Breast epithelium (tissue), 4 donors: ENCODE data around the gene PTH2. TPM values are rescaled to one million over a fixed set of nuclear protein-coding genes. Genes with fewer than 3 reads are reported as not detected.

ENCODE experiments used
- DNase-seq, 2 donors: peaks; one replicate each; pipeline ENCODE4 v3.0.0-alpha.2; 2019; ENCODE audit warnings: low spot score in 2 of 2
- H3K27ac ChIP-seq, 2 donors: fragments of 200-600 bp; sonication (generic) in 1 of 2; one replicate each; pipeline ENCODE4 v1.5.1; 2016 to 2019; ENCODE audit warnings: mild to moderate bottlenecking in 1 of 2
- H3K27me3 ChIP-seq, 2 donors: fragments of 200-600 bp; sonication (generic) in 1 of 2; one replicate each; pipeline versions ENCODE4 v1.5.1 to v1.6.0; 2017 to 2019; ENCODE audit warnings: control low read depth in 1 of 2, mild to moderate bottlenecking in 1 of 2
- H3K36me3 ChIP-seq: fragments of 200-600 bp; one replicate; pipeline ENCODE4 v1.5.1; 2019
- H3K4me1 ChIP-seq, 2 donors: fragments of 200-600 bp; sonication (generic); one replicate each; pipeline ENCODE4 v1.5.1; 2016 to 2019; ENCODE audit warnings: control low read depth in 1 of 2
- H3K4me3 ChIP-seq, 3 donors: fragments of 200-600 bp; sonication (generic); 1 replicate in 2 of 3; 2 replicates in 1 of 3; pipeline ENCODE4 v1.5.1; 2016 to 2019; ENCODE audit warnings: mild to moderate bottlenecking in 3 of 3, moderate library complexity in 2 of 3
- H3K9me3 ChIP-seq, 2 donors: fragments of 200-600 bp; sonication (generic) in 1 of 2; one replicate each; pipeline ENCODE4 v1.5.1; 2016 to 2019; ENCODE audit warnings: control low read depth in 1 of 2
- POLR2A ChIP-seq: fragments of 450-650 bp; IDR thresholded peaks from one replicate; pipeline ENCODE4 v1.6.1; 2016; ENCODE audit warnings: antibody characterized with exemption, mild to moderate bottlenecking, moderate library complexity
- POLR2AphosphoS5 ChIP-seq, 3 donors: sonication (generic); formaldehyde crosslinking; IDR thresholded peaks; one replicate each; pipeline ENCODE4 v1.6.1; 2017; ENCODE audit warnings: antibody characterized with exemption in 3 of 3
- intact Hi-C: fragments of 100-400 bp; cut with DNase I; formaldehyde crosslinking; loops from one replicate; pipeline ENCODE4 v1.15.1; 2023; ENCODE audit warnings: low total_unique reads
- total RNA-seq, 3 donors: library from RNA; depleted of rRNA; stranded (reverse); fragments of >200 nt; gene quantifications; one replicate each; pipeline ENCODE4 v1.1.0, GENCODE V29; 2016
- TF ChIP-seq, protein P1 (sequence below), 3 donors: fragments of 450-650 bp; IDR thresholded peaks; one replicate each; pipeline ENCODE4 v1.5.1; 2016 to 2017; ENCODE audit warnings: antibody characterized with exemption in 3 of 3, mild to moderate bottlenecking in 3 of 3, moderate library complexity in 3 of 3

The PTH2 gene
- total RNA-seq, 3 donors from 2014 or later, result not detected

DNA sequence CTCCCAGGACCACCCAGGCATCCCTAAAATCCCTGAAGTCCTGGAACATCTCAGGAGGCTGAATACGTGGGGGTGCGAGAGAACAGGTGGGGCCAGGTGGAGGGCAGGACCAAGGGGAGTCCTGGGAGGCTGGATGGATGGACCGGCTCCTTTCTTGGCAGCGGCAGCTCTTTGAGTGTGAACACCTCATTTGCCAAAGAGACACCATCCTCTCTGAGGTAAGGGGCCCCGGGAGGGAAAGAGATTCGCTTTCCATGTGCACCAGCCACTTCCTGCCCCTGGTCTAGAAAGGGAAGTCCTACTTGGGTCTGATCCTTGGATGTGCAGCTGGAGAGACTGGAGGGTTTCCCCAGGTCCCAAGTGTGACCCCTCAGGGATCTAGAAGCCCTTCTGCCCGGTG lies 16.2 kb downstream of the PTH2 start:
- intact Hi-C loops, result loop anchor here (5.0 kb wide), 1 partner anchor 1165 kb away; no protein-coding TSS in a partner anchor
- H3K4me1 ChIP-seq, result no peaks in the 10 kb centered on the region
- H3K36me3 ChIP-seq, result no peaks in the 10 kb centered on the region

DNA sequence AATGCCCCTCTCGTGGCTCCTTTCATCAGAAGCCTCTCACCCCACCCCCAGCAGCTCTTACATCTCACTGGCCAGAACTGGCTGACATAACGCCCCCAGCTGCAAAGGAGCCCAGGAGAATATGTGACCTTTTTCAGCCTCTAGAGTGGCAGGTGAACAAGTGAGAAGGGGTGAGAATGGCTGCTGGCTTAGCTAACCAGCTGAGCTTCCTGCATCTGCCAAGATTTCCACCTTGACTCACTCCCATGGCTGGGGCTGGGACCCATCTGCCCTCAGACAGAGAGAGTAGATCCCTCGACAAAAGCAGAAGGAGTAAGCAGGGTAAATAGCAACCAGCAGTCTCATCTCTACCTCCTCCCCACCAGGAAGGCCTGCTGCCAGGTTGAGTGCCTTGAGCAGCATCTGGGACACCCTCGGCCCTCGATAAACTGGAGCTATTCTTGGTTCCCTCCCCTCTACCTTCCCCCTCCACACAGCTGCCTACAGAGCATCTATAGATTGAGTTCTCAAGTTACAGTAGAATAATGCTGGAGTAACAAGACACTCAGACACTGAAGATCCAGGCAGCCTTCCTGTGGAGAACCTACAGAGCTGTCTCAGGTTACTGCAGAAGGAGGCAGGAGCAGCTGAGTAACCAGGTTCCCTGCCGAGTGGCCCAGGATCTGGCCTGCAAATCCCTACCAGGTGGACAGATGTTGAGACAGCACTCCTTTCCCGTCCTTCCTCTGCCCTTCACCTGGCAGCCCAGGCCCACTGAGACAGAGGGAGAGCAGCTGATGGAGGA lies 19.6 kb downstream of the PTH2 start:
- no peaks in the 10 kb centered on the region for H3K27me3 ChIP-seq
- H3K27ac ChIP-seq, result no peak overlapping the region
- intact Hi-C loops, result no loop called here
- no peak for DNase-seq
- H3K4me3 ChIP-seq, result no peak overlapping the region
- H3K4me1 ChIP-seq, result no peaks in the 10 kb centered on the region
- H3K36me3 ChIP-seq, result no peaks in the 10 kb centered on the region
- H3K9me3 ChIP-seq, result no peaks in the 10 kb centered on the region
- TF ChIP-seq POLR2AphosphoS5 (IDR thresholded peaks at IDR 0.05) (no peak), POLR2A (no peak)
- TF ChIP-seq, protein P1, sequence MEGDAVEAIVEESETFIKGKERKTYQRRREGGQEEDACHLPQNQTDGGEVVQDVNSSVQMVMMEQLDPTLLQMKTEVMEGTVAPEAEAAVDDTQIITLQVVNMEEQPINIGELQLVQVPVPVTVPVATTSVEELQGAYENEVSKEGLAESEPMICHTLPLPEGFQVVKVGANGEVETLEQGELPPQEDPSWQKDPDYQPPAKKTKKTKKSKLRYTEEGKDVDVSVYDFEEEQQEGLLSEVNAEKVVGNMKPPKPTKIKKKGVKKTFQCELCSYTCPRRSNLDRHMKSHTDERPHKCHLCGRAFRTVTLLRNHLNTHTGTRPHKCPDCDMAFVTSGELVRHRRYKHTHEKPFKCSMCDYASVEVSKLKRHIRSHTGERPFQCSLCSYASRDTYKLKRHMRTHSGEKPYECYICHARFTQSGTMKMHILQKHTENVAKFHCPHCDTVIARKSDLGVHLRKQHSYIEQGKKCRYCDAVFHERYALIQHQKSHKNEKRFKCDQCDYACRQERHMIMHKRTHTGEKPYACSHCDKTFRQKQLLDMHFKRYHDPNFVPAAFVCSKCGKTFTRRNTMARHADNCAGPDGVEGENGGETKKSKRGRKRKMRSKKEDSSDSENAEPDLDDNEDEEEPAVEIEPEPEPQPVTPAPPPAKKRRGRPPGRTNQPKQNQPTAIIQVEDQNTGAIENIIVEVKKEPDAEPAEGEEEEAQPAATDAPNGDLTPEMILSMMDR (IDR thresholded peaks at IDR 0.05), result no peak

More for the DNA sequence above, 16.2 kb downstream of the PTH2 start:
- Histone ChIP-seq H3K4me3 (no peak overlapping the region), H3K27ac (no peak overlapping the region), H3K9me3 (no peaks in the 10 kb centered on the region), H3K27me3 (no peaks in the 10 kb centered on the region)
- no peak for DNase-seq
- TF ChIP-seq POLR2A, result no peak
- no peak for TF ChIP-seq POLR2AphosphoS5 (IDR thresholded peaks at IDR 0.05)
- TF ChIP-seq, protein P1 (IDR thresholded peaks at IDR 0.05), result no peak

DNA sequence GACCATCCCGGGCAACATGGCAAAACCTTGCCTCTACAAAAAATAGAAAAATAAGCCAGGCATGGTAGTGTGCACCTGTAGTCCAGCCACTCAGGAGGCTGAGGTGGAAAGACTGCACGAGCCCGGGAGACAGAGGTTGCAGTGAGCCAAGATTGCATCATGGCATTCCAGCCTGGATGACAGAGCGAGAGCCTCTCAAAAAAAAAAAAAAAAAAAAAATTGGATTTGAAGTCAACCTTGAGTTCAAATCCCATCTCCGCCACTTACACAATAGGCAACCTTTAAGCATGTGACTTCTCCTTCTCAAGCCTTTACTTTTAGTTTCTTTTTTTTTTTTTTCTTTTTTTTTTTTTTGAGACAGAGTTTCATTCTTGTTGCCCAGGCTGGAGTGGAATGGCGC lies 23.2 kb downstream of the PTH2 start:
- no peaks in the 10 kb centered on the region for H3K4me1 ChIP-seq
- H3K4me3 ChIP-seq, result no peak overlapping the region
- H3K27ac ChIP-seq, result no peak overlapping the region
- H3K36me3 ChIP-seq, result no peaks in the 10 kb centered on the region
- H3K9me3 ChIP-seq, result no peaks in the 10 kb centered on the region
- DNase-seq, result no peak
- TF ChIP-seq POLR2AphosphoS5 (IDR thresholded peaks at IDR 0.05), result no peak
- no peak for TF ChIP-seq POLR2A
- TF ChIP-seq, protein P1 (IDR thresholded peaks at IDR 0.05), result no peak
- intact Hi-C loops, result no loop called here
- no peaks in the 10 kb centered on the region for H3K27me3 ChIP-seq

DNA sequence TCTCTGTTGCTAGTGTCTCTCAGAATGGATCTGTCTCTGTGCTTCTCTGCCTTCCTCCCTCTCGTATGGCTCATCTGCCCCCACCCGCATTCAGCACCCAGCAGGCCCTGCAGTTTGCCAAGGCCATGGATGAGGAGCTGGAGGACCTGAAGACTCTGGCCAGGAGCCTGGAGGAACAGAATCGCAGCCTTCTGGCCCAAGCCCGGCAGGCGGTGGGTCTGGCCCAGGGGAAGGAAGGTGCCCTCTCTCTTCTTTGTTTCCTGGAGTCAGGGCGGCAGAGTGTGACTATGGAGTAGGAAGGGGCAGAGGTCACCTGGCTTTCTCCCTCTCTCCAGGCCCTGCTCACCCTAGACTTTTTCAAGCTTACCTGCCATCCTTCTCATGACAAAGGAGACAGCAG lies 24.3 kb downstream of the PTH2 start:
- Histone ChIP-seq H3K36me3 (no peaks in the 10 kb centered on the region), H3K4me3 (no peak overlapping the region), H3K27ac (no peak overlapping the region), H3K27me3 (no peaks in the 10 kb centered on the region), H3K9me3 (no peaks in the 10 kb centered on the region), H3K4me1 (no peaks in the 10 kb centered on the region)
- TF ChIP-seq POLR2AphosphoS5 (IDR thresholded peaks at IDR 0.05), result no peak
- intact Hi-C loops, result no loop called here
- DNase-seq, result no peak

DNA sequence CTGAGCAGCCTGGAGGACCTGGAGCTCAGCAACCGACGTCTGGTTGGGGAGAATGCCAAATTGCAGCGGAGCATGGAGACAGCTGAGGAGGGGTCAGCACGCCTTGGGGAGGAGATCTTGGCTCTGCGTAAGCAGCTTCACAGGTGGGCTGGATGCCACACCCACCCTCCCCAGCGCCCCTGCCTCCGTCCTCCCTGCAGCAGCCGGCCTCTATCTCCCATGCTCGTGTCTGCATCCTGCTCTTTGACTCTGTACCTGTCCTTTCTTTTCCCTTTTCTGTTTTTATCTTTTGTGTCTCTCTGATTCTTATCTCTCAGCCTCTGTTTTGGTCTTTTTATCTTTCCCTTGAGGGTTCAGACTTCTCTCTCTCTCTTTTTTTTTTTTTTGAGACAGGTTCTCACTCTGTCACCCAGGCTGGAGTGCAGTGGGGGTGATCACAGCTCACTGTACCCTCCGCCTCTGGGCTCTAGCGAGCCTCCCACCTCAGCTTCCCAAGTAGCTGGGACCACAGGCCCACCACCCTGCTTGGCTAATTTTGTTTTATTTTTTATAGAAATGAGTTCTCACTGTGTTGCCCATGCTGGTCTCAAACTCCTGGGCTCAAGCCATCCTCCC lies 25.1 kb downstream of the PTH2 start:
- H3K4me3 ChIP-seq, result no peak overlapping the region
- no peaks in the 10 kb centered on the region for H3K4me1 ChIP-seq
- H3K9me3 ChIP-seq, result no peaks in the 10 kb centered on the region
- no peaks in the 10 kb centered on the region for H3K27me3 ChIP-seq
- intact Hi-C loops, result no loop called here
- no peak for DNase-seq
- H3K27ac ChIP-seq, result no peak overlapping the region
- TF ChIP-seq POLR2A, result no peak
- no peak for TF ChIP-seq POLR2AphosphoS5 (IDR thresholded peaks at IDR 0.05)
- TF ChIP-seq, protein P1 (IDR thresholded peaks at IDR 0.05), result no peak
- no peaks in the 10 kb centered on the region for H3K36me3 ChIP-seq
